ENCODE data around the gene ATRIP. TPM values are rescaled to one million over a fixed set of nuclear protein-coding genes. Genes with fewer than 3 reads are reported as not detected.
"Not testable (repeated sequence)": the region's sequence is repeated elsewhere in the genome, so short reads cannot be mapped to it uniquely, and the experiment has no call there.

The ATRIP gene
- total and polyA plus RNA-seq, 2 experiments from 2014 or later: 4.3 to 4.5 TPM

DNA sequence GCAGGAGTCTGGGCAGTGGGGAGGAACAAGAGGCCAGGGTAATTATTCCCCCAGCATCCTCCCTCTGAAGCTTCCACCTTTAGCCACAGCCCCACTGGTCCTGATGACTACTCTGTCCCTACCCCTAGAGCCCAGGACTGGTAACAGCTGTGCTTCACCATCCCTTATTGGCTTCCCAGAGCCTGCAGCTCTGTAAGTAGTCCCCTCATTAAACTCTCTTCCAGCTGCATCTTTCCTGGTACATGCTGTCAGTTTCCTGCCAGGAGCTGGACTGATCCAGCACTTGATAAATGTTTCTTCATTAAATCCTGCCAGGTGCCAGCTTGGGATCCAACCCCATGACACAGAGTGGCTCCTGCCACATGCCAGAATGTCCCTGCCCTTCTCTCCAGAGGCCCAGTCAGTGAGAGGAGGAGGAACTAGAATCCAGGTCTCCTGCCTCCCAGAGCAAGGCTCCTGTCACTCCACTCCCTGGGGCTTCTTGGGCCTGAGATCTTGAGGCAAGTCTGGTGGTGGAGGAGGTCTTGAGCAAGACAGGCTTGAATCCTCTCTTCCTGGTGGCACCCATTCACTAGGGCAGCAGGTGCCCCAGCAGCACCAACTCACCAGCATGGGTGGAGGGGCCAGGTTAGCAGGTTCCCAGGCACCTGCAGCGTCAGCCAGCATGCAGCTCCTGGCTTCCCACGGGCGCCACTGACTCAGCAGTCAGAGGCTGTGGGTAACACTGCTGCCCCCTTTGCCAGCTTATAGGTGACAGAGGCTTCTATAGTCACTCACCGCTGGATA, 47.0 kb upstream of the ATRIP start:
- no peak overlapping the region for H3K4me2 ChIP-seq
- peak; percentile 4 for DNase-seq (ENCODE audit: low spot score)
- no peaks in the 10 kb centered on the region for H4K20me1 ChIP-seq (ENCODE audit: insufficient read depth, poor library complexity, severe bottlenecking)
- TF ChIP-seq, protein P1, sequence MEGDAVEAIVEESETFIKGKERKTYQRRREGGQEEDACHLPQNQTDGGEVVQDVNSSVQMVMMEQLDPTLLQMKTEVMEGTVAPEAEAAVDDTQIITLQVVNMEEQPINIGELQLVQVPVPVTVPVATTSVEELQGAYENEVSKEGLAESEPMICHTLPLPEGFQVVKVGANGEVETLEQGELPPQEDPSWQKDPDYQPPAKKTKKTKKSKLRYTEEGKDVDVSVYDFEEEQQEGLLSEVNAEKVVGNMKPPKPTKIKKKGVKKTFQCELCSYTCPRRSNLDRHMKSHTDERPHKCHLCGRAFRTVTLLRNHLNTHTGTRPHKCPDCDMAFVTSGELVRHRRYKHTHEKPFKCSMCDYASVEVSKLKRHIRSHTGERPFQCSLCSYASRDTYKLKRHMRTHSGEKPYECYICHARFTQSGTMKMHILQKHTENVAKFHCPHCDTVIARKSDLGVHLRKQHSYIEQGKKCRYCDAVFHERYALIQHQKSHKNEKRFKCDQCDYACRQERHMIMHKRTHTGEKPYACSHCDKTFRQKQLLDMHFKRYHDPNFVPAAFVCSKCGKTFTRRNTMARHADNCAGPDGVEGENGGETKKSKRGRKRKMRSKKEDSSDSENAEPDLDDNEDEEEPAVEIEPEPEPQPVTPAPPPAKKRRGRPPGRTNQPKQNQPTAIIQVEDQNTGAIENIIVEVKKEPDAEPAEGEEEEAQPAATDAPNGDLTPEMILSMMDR (IDR thresholded peaks at IDR 0.05; ENCODE audit: poor library complexity): no peak
- no peak for TF ChIP-seq EZH2phosphoT487 (IDR thresholded peaks at IDR 0.05; ENCODE audit: low read depth, severe bottlenecking, unreplicated experiment)
- no peak for TF ChIP-seq EZH2 (IDR thresholded peaks at IDR 0.05; ENCODE audit: borderline replicate concordance)
- H3K79me2 ChIP-seq: no peaks in the 10 kb centered on the region
- H3K36me3 ChIP-seq (replicated peaks; ENCODE audit: insufficient read depth, low read depth): no peaks in the 10 kb centered on the region
- no peak overlapping the region for H3K4me3 ChIP-seq
- H3K9me3 ChIP-seq (ENCODE audit: low read depth): no peaks in the 10 kb centered on the region
- 88% methylated on average over 4 of the region's 4 CpGs for WGBS (ENCODE audit: low lambda C conversion rate, missing lambda C conversion rate)
- no peak overlapping the region for H2AFZ ChIP-seq
- no peak overlapping the region for H3K27ac ChIP-seq
- H3K9me2 ChIP-seq (replicated peaks; ENCODE audit: insufficient read depth): no peaks in the 10 kb centered on the region
- no peaks in the 10 kb centered on the region for H3K4me1 ChIP-seq (ENCODE audit: insufficient read depth)
- no peaks in the 10 kb centered on the region for H3K27me3 ChIP-seq

DNA sequence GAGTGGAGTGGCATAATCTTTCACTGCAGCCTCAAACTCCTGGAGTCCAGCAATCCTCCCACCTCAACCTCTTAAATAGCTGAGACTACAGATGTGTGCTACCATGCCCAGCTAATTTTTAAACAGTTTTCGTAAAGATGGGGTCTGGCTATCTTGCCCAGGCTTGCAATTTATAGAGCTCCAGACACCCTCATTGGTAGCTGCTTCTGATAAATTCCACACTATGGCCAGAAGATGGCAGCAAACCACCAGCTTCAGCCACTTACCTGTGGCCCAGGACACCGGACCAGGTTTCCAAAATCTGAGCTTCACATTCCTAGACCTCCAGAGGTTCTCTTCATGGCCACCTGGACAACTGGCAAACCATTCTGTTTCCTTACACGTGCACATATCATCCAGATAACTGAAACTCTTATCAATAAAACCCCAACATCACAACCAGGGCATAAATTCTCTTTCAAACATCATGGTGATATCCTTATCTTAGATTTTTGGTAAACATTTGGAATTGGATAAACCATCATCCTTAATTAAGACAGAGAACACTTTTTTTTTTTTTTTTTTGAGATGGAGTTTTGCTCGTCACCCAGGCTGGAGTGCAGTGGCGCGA, 45.6 kb upstream of the ATRIP start:
- no peak for TF ChIP-seq EZH2phosphoT487 (IDR thresholded peaks at IDR 0.05; ENCODE audit: low read depth, severe bottlenecking, unreplicated experiment)
- TF ChIP-seq, protein P1 (IDR thresholded peaks at IDR 0.05; ENCODE audit: poor library complexity): peak; percentile 79
- no peak overlapping the region for H3K4me3 ChIP-seq
- DNase-seq (ENCODE audit: low spot score): peak; percentile 72
- no peaks in the 10 kb centered on the region for H4K20me1 ChIP-seq (ENCODE audit: insufficient read depth, poor library complexity, severe bottlenecking)
- no peaks in the 10 kb centered on the region for H3K9me3 ChIP-seq (ENCODE audit: low read depth)
- no peaks in the 10 kb centered on the region for H3K79me2 ChIP-seq
- 72% methylated on average over 6 of the region's 6 CpGs for WGBS (ENCODE audit: low lambda C conversion rate, missing lambda C conversion rate)
- no peak overlapping the region for H3K4me2 ChIP-seq
- H2AFZ ChIP-seq: no peak overlapping the region
- H3K27me3 ChIP-seq: no peaks in the 10 kb centered on the region
- no peaks in the 10 kb centered on the region for H3K4me1 ChIP-seq (ENCODE audit: insufficient read depth)
- H3K27ac ChIP-seq: no peak overlapping the region
- no peaks in the 10 kb centered on the region for H3K36me3 ChIP-seq (replicated peaks; ENCODE audit: insufficient read depth, low read depth)
- H3K9me2 ChIP-seq (replicated peaks; ENCODE audit: insufficient read depth): no peaks in the 10 kb centered on the region

DNA sequence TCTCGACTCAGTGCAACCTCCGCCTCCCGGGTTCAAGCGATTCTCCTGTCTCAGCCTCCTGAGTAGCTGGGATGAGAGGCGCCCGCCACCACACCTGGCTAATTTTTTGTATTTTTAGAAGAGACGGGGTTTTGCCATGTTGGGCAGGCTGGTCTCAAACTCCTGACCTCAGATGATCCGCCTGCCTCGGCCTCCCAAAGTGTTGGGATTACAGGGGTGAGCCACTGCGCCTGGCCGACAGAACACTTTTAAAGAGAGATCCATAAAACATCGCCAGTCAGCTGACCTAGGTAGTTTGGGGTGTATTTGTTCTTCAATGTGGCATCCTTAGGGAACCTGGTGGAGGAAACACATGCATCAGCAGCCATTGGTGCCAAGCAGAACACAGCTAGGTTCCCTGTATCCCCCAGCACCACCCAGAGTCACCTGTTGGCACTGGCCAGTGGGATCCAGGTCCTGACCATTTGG, 45.1 kb upstream of the ATRIP start:
- H3K27ac ChIP-seq; H3K9me2 ChIP-seq (replicated peaks; ENCODE audit: insufficient read depth); DNase-seq (ENCODE audit: low spot score); H4K20me1 ChIP-seq (ENCODE audit: insufficient read depth, poor library complexity, severe bottlenecking); H3K4me2 ChIP-seq; H3K9me3 ChIP-seq (ENCODE audit: low read depth); H3K27me3 ChIP-seq; H3K36me3 ChIP-seq (replicated peaks; ENCODE audit: insufficient read depth, low read depth); H3K4me1 ChIP-seq (ENCODE audit: insufficient read depth); H3K4me3 ChIP-seq; H2AFZ ChIP-seq; H3K79me2 ChIP-seq: not testable (repeated sequence)
- WGBS (ENCODE audit: low lambda C conversion rate, missing lambda C conversion rate): 94% methylated on average over 12 of the region's 12 CpGs

DNA sequence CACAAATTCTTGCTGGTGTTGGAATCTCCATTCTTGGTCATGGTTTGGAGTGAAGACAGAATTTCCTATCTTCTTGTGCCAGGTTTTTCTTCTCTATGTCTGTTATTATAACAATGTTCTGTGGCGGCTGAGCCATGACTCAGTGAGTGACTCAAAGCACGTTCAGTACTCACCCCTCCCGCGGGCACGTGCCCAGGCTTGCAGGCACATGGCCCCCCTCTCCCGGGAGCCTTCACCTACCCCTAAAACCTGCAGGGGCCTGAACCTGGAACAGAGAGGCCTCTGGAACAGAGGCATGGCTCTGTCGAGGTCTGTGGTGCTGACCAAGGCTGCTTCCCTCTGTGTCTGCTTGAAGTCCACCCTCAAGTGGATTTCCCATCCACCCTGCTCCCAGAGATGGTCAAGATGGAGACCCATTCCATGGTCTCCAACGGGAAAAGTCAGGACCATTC, 44.2 kb upstream of the ATRIP start:
- Histone ChIP-seq H3K36me3 (replicated peaks; ENCODE audit: insufficient read depth, low read depth) (no peaks in the 10 kb centered on the region), H3K27ac (peak overlapping the region; percentile 16), H3K9me3 (ENCODE audit: low read depth) (no peaks in the 10 kb centered on the region), H2AFZ (no peak overlapping the region), H3K4me2 (no peak overlapping the region), H3K79me2 (no peaks in the 10 kb centered on the region), H3K4me1 (ENCODE audit: insufficient read depth) (no peaks in the 10 kb centered on the region), H3K27me3 (no peaks in the 10 kb centered on the region), H4K20me1 (ENCODE audit: insufficient read depth, poor library complexity, severe bottlenecking) (no peaks in the 10 kb centered on the region), H3K9me2 (replicated peaks; ENCODE audit: insufficient read depth) (no peaks in the 10 kb centered on the region), H3K4me3 (no peak overlapping the region)
- DNase-seq (ENCODE audit: low spot score): no peak
- 85% methylated on average over 8 of the region's 8 CpGs for WGBS (ENCODE audit: low lambda C conversion rate, missing lambda C conversion rate)
- TF ChIP-seq EZH2phosphoT487 (IDR thresholded peaks at IDR 0.05; ENCODE audit: low read depth, severe bottlenecking, unreplicated experiment) (no peak), EZH2 (IDR thresholded peaks at IDR 0.05; ENCODE audit: borderline replicate concordance) (no peak)
- TF ChIP-seq, protein P1 (IDR thresholded peaks at IDR 0.05; ENCODE audit: poor library complexity): no peak
